SK-N-SH treated with all-trans-retinoic acid at 6 μM for 48 hours (cell line): ENCODE data around the gene RABGGTB.

Experiments used
- ARNTL ChIP-seq: fragments of 450-650 bp; formaldehyde crosslinking; IDR thresholded peaks from 2 replicates; pipeline ENCODE4 v1.5.0; 2020; ENCODE audit warnings: low read depth, mild to moderate bottlenecking, moderate library complexity, borderline replicate concordance
- BACH2 ChIP-seq: fragments of 250-450 bp; sonication (Bioruptor Pico); IDR thresholded peaks from 2 replicates; pipeline ENCODE4 v1.9.0; 2021; ENCODE audit warnings: mild to moderate bottlenecking, borderline replicate concordance
- CSRNP3 ChIP-seq: fragments of 250-450 bp; sonication (Bioruptor Pico); IDR thresholded peaks from 2 replicates; pipeline ENCODE4 v1.5.1; 2021; ENCODE audit warnings: mild to moderate bottlenecking, moderate library complexity
- PATZ1 ChIP-seq: fragments of 250-450 bp; sonication (Bioruptor Pico); IDR thresholded peaks from 2 replicates; pipeline ENCODE4 v1.8.0; 2020; ENCODE audit warnings: mild to moderate bottlenecking, moderate library complexity, borderline replicate concordance
- RARB ChIP-seq: fragments of 250-450 bp; sonication (Bioruptor Pico); IDR thresholded peaks from 2 replicates; pipeline ENCODE4 v1.8.0; 2021; ENCODE audit warnings: mild to moderate bottlenecking, moderate library complexity
- TOX ChIP-seq: fragments of 250-450 bp; sonication (Bioruptor Pico); IDR thresholded peaks from 2 replicates; pipeline ENCODE4 v1.8.0; 2021; ENCODE audit warnings: mild to moderate bottlenecking, moderate library complexity, borderline replicate concordance
- ZFP3 ChIP-seq: fragments of 250-450 bp; sonication (Bioruptor Pico); IDR thresholded peaks from 2 replicates; pipeline ENCODE4 v1.5.0; 2020; ENCODE audit warnings: mild to moderate bottlenecking, moderate library complexity
- ZFP30 ChIP-seq: fragments of 450-650 bp; formaldehyde crosslinking; IDR thresholded peaks from 2 replicates; pipeline ENCODE4 v1.5.0; 2022; ENCODE audit warnings: mild to moderate bottlenecking, moderate library complexity

GRCh38 chr1:75792091-75792490 is 6.0 kb downstream of the RABGGTB start:
- TF ChIP-seq TOX (CRISPR knock-in tag) (no peak), BACH2 (no peak), ZFP30 (no peak), ARNTL (CRISPR knock-in tag) (no peak), CSRNP3 (CRISPR knock-in tag) (no peak), ZFP3 (CRISPR knock-in tag) (no peak), PATZ1 (no peak), RARB (CRISPR knock-in tag) (no peak)
